GM23338 (cell line): ENCODE measurements around the gene PDCD4. TPM values are rescaled to one million over a fixed set of nuclear protein-coding genes. Genes with fewer than 3 reads are reported as not detected.

ENCODE experiments used
- ATAC-seq: fragments of 200-7000 bp; cut with Tn5 transposase; 3 replicates; pipeline ENCODE4 v1.9.1; 2020
- DNase-seq: peaks from one replicate; pipeline ENCODE4 v3.0.0-alpha.2; 2015; ENCODE audit warnings: low spot score
- H2AFZ ChIP-seq: fragments of 200-600 bp; sonication (generic); 2 replicates; pipeline ENCODE4 v1.8.0; 2016; ENCODE audit warnings: antibody characterized with exemption, mild to moderate bottlenecking, moderate library complexity
- H3F3A ChIP-seq: fragments of 200-600 bp; sonication (generic); replicated peaks from 2 replicates; pipeline ENCODE4 v1.8.0; 2017; ENCODE audit warnings: antibody characterized with exemption, mixed run types, low read depth
- H3K27ac ChIP-seq: fragments of 200-600 bp; sonication (generic); 2 replicates; pipeline ENCODE4 v1.6.1; 2016; ENCODE audit warnings: low read depth
- H3K27me3 ChIP-seq: fragments of 200-600 bp; sonication (generic); 2 replicates; pipeline ENCODE4 v1.8.0; 2016; ENCODE audit warnings: mild to moderate bottlenecking, mixed run types, moderate library complexity; ENCODE audit not compliant: insufficient read depth
- H3K36me3 ChIP-seq: fragments of 200-600 bp; sonication (generic); 2 replicates; pipeline ENCODE4 v1.8.0; 2016; ENCODE audit warnings: mild to moderate bottlenecking; ENCODE audit not compliant: insufficient read depth
- H3K4me1 ChIP-seq: fragments of 200-600 bp; sonication (generic); 2 replicates; pipeline ENCODE4 v1.8.0; 2016; ENCODE audit warnings: mild to moderate bottlenecking, moderate library complexity; ENCODE audit not compliant: insufficient read depth
- H3K4me2 ChIP-seq: fragments of 200-600 bp; sonication (generic); 2 replicates; pipeline ENCODE4 v1.7.1; 2017; ENCODE audit warnings: mixed run types
- H3K4me3 ChIP-seq: fragments of 200-600 bp; sonication (generic); 2 replicates; pipeline ENCODE4 v1.6.1; 2016; ENCODE audit warnings: mixed run types
- H3K79me2 ChIP-seq: fragments of 200-600 bp; sonication (generic); replicated peaks from 2 replicates; pipeline ENCODE4 v1.8.0; 2017; ENCODE audit warnings: mild to moderate bottlenecking; ENCODE audit not compliant: insufficient read depth
- H3K9me2 ChIP-seq: fragments of 200-600 bp; sonication (generic); 2 replicates; pipeline ENCODE4 v1.8.0; 2017; ENCODE audit not compliant: insufficient read depth
- H4K20me1 ChIP-seq: fragments of 200-600 bp; sonication (generic); replicated peaks from 2 replicates; pipeline ENCODE4 v1.8.0; 2017; ENCODE audit warnings: mild to moderate bottlenecking; ENCODE audit not compliant: insufficient read depth
- H3K27ac Mint-ChIP-seq: 2 replicates; pipeline ENCODE4 v1.8.0; 2020; ENCODE audit warnings: inconsistent platforms, mild to moderate bottlenecking, moderate library complexity, mixed read lengths
- H3K27me3 Mint-ChIP-seq: 3 replicates; pipeline ENCODE4 v1.8.0; 2022; ENCODE audit warnings: low read depth, mild to moderate bottlenecking, moderate library complexity, mixed read lengths, inconsistent platforms; ENCODE audit not compliant: insufficient read depth, poor library complexity
- H3K36me3 Mint-ChIP-seq: 3 replicates; pipeline ENCODE4 v1.8.0; 2021; ENCODE audit warnings: low read depth, mild to moderate bottlenecking, inconsistent platforms, moderate library complexity, mixed read lengths
- H3K4me1 Mint-ChIP-seq: 3 replicates; pipeline ENCODE4 v1.8.0; 2020; ENCODE audit warnings: mild to moderate bottlenecking, inconsistent platforms, mixed read lengths
- H3K4me3 Mint-ChIP-seq: 3 replicates; pipeline ENCODE4 v1.8.0; 2021; ENCODE audit warnings: moderate library complexity, mild to moderate bottlenecking, inconsistent platforms, mixed read lengths
- H3K9me3 Mint-ChIP-seq: 3 replicates; pipeline ENCODE4 v1.8.0; 2020; ENCODE audit warnings: moderate library complexity, mild to moderate bottlenecking, inconsistent platforms, mixed read lengths
- CREB1 ChIP-seq: fragments of 250-450 bp; sonication (Bioruptor Pico); IDR thresholded peaks from 2 replicates; pipeline ENCODE4 v1.5.0; 2020; ENCODE audit warnings: low read depth, mild to moderate bottlenecking, moderate library complexity
- CTCF ChIP-seq, 2 experiments: fragments of 200-600 bp in 1 of 2; sonication (generic) in 1 of 2; conservative IDR thresholded peaks; 2 replicates each; pipeline versions ENCODE4 v1.5.1 to v1.6.1; 2016 to 2017; ENCODE audit warnings: antibody characterized with exemption in 2 of 2, low read depth in 2 of 2, mild to moderate bottlenecking in 2 of 2, moderate library complexity in 1 of 2
- ETS1 ChIP-seq: IDR thresholded peaks from 2 replicates; pipeline ENCODE4 v1.6.1; 2016; ENCODE audit warnings: antibody characterized with exemption
- EZH2 ChIP-seq: fragments of 200-600 bp; sonication (generic); IDR thresholded peaks from one replicate; pipeline ENCODE4 v1.8.0; 2017; ENCODE audit warnings: antibody characterized with exemption, mild to moderate bottlenecking, low read depth; ENCODE audit not compliant: unreplicated experiment
- EZH2phosphoT487 ChIP-seq: fragments of 200-600 bp; sonication (generic); IDR thresholded peaks from one replicate; pipeline ENCODE4 v1.8.1; 2018; ENCODE audit warnings: antibody characterized with exemption; ENCODE audit not compliant: unreplicated experiment
- JUNB ChIP-seq: IDR thresholded peaks from one replicate; pipeline ENCODE4 v1.6.1; 2016; ENCODE audit warnings: antibody characterized with exemption; ENCODE audit not compliant: unreplicated experiment
- NANOG ChIP-seq: IDR thresholded peaks from 2 replicates; pipeline ENCODE4 v1.6.1; 2016; ENCODE audit warnings: antibody characterized with exemption, borderline replicate concordance
- REST ChIP-seq: IDR thresholded peaks from one replicate; pipeline ENCODE4 v1.6.1; 2018; ENCODE audit warnings: antibody characterized with exemption; ENCODE audit not compliant: unreplicated experiment
- ZNF114 ChIP-seq: fragments of 250-450 bp; sonication (Bioruptor Pico); IDR thresholded peaks from 2 replicates; pipeline ENCODE4 v1.5.0; 2020; ENCODE audit warnings: mild to moderate bottlenecking, moderate library complexity
- ZNF331 ChIP-seq: fragments of 250-450 bp; sonication (Bioruptor Pico); IDR thresholded peaks from 2 replicates; pipeline ENCODE4 v1.5.0; 2020; ENCODE audit warnings: low read depth, mild to moderate bottlenecking, moderate library complexity
- ZNF462 ChIP-seq: fragments of 250-450 bp; sonication (Bioruptor Pico); IDR thresholded peaks from 2 replicates; pipeline ENCODE4 v1.5.0; 2020; ENCODE audit warnings: mild to moderate bottlenecking, moderate library complexity
- polyA plus RNA-seq: library from polyadenylated mRNA; unstranded; fragments of >200 nt; fragmentation: Nextera tagmentation; extraction: Ambion mirVana; gene quantifications from 2 replicates; pipeline ENCODE4 v1.2.1, GENCODE V29; 2016
- total RNA-seq: library from RNA; depleted of rRNA; stranded (reverse); fragments of >200 nt; shearing (Covaris generic); gene quantifications from 2 replicates; pipeline ENCODE4 v1.2.3, GENCODE V29; 2014

The PDCD4 gene
- total and polyA plus RNA-seq, 2 experiments from 2014 or later: 10.1 to 18.0 TPM

GRCh38 chr10:110872984-110873923 lies 1.5 kb downstream of the PDCD4 start:
- Histone ChIP-seq H2AFZ (peak overlapping the region; percentile 77), H3K36me3 (no peaks in the 10 kb centered on the region), H3K4me3 (peak overlapping the region; percentile 61), H4K20me1 (no peaks in the 10 kb centered on the region), H3K27me3 (no peaks in the 10 kb centered on the region), H3K79me2 (peaks cover 13% of the 10 kb centered on the region), H3K4me2 (peak overlapping the region; percentile 80), H3K27ac (peak overlapping the region; percentile 84), H3K9me2 (no peaks in the 10 kb centered on the region), H3F3A (no peaks in the 10 kb centered on the region), H3K4me1 (peaks cover 22% of the 10 kb centered on the region)
- H3K27ac Mint-ChIP-seq: peak overlapping the region; percentile 94; the same call in 1 of the 2 replicates
- peaks cover 19% of the 10 kb centered on the region for H3K4me1 Mint-ChIP-seq
- DNase-seq: no peak
- peak overlapping the region; percentile 90 for H3K4me3 Mint-ChIP-seq
- H3K9me3 Mint-ChIP-seq: no peaks in the 10 kb centered on the region
- peaks cover 3% of the 10 kb centered on the region for H3K27me3 Mint-ChIP-seq
- no peak for TF ChIP-seq EZH2
- no peak for TF ChIP-seq ZNF114 (CRISPR knock-in tag)
- TF ChIP-seq ZNF331 (CRISPR knock-in tag): no peak
- TF ChIP-seq NANOG: no peak
- TF ChIP-seq EZH2phosphoT487: no peak
- no peak for TF ChIP-seq ETS1
- TF ChIP-seq REST: no peak
- no peak for TF ChIP-seq CREB1
- TF ChIP-seq ZNF462: no peak
- no peak for TF ChIP-seq JUNB
- TF ChIP-seq CTCF (conservative IDR thresholded peaks at IDR 0.05; ENCODE audit: low read depth in 2 of 2): no peak
- H3K36me3 Mint-ChIP-seq: no peaks in the 10 kb centered on the region; the same call in 2 of the 3 replicates
- no peak for ATAC-seq
